ENCODE results near the gene PABPC1L.

Gene PABPC1L

DNA sequence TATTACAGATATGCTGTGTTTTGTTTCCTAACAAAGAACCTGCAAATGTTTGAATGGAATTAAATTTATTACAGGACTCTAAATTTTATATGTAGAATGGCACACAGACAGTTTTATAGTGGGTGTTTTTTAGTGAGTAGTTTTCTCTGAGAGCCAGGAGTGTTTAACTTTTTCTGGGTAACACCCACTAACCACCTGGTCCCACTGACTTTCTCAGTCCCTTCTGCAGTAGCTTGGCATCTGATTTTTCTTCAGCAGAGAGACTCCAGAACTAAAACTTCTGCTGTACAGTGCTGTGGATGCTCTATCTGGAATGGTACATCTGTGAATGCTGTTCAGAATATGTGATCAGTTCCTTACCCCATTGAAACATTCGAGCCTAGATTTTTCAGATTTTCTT, 18.0 kb upstream of the PABPC1L start:
- no peak overlapping the region for H3K27ac ChIP-seq (ENCODE audit: low read depth, low read length)
- peaks cover 81% of the 10 kb centered on the region for H4K20me1 ChIP-seq (ENCODE audit: low read depth, low read length)
- H3K4me2 ChIP-seq (ENCODE audit: low read depth, low read length, poor library complexity, severe bottlenecking) = no peak overlapping the region
- no peak overlapping the region for H3K9ac ChIP-seq (ENCODE audit: low read length)
- no peaks in the 10 kb centered on the region for H3K9me2 ChIP-seq (replicated peaks; ENCODE audit: insufficient read depth, low read length)
- peaks cover 100% of the 10 kb centered on the region for H3K79me2 ChIP-seq (ENCODE audit: insufficient read depth, low read length)
- H3K36me3 ChIP-seq (ENCODE audit: low read length) = peaks cover 25% of the 10 kb centered on the region
- peaks cover 7% of the 10 kb centered on the region; the same call in 1 of the 2 replicates for H3F3A ChIP-seq (ENCODE audit: insufficient read depth)
- H3K9me3 ChIP-seq (ENCODE audit: insufficient read depth, low read length) = no peaks in the 10 kb centered on the region
- H3K4me3 ChIP-seq (ENCODE audit: insufficient read depth, low read length, poor library complexity, severe bottlenecking) = no peak overlapping the region
- no peak for TF ChIP-seq EZH2phosphoT487 (conservative IDR thresholded peaks at IDR 0.05; ENCODE audit: low read length)
- TF ChIP-seq, protein P1, sequence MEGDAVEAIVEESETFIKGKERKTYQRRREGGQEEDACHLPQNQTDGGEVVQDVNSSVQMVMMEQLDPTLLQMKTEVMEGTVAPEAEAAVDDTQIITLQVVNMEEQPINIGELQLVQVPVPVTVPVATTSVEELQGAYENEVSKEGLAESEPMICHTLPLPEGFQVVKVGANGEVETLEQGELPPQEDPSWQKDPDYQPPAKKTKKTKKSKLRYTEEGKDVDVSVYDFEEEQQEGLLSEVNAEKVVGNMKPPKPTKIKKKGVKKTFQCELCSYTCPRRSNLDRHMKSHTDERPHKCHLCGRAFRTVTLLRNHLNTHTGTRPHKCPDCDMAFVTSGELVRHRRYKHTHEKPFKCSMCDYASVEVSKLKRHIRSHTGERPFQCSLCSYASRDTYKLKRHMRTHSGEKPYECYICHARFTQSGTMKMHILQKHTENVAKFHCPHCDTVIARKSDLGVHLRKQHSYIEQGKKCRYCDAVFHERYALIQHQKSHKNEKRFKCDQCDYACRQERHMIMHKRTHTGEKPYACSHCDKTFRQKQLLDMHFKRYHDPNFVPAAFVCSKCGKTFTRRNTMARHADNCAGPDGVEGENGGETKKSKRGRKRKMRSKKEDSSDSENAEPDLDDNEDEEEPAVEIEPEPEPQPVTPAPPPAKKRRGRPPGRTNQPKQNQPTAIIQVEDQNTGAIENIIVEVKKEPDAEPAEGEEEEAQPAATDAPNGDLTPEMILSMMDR (IDR thresholded peaks at IDR 0.05; ENCODE audit: insufficient read depth, low read length, poor library complexity, severe bottlenecking) = no peak
- no peaks in the 10 kb centered on the region for H3K27me3 ChIP-seq (ENCODE audit: low read length)
- H2AFZ ChIP-seq (ENCODE audit: low read depth, low read length, severe bottlenecking) = no peak overlapping the region

DNA sequence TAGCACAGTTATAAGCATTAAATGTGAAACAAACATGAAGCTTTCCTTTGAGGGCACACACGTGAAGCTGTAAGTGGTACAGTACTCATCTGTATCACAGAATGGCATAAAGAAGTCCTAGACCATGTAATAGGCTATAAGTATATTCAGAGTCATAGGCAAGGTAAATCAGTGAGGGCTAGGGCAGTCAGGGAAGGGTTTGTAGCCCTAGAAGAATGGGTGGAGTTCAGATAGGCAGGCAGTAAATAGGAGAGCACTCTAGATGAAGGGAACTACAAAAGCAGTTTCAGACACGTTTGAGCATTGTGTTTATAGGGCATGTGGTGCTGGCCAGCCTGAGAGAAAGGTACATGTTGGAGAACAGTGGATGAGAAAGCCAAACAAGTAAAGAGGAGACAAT, 14.9 kb upstream of the PABPC1L start:
- Histone ChIP-seq H3K4me2 (ENCODE audit: low read depth, low read length, poor library complexity, severe bottlenecking) (no peak overlapping the region), H2AFZ (ENCODE audit: low read depth, low read length, severe bottlenecking) (no peak overlapping the region), H3K4me3 (ENCODE audit: insufficient read depth, low read length, poor library complexity, severe bottlenecking) (no peak overlapping the region), H3K27ac (ENCODE audit: low read depth, low read length) (no peak overlapping the region), H3K27me3 (ENCODE audit: low read length) (no peaks in the 10 kb centered on the region), H3F3A (ENCODE audit: insufficient read depth) (peaks cover 4% of the 10 kb centered on the region; the same call in 1 of the 2 replicates), H3K9ac (ENCODE audit: low read length) (no peak overlapping the region), H3K79me2 (ENCODE audit: insufficient read depth, low read length) (peaks cover 100% of the 10 kb centered on the region), H4K20me1 (ENCODE audit: low read depth, low read length) (peaks cover 72% of the 10 kb centered on the region), H3K9me3 (ENCODE audit: insufficient read depth, low read length) (no peaks in the 10 kb centered on the region), H3K9me2 (replicated peaks; ENCODE audit: insufficient read depth, low read length) (no peaks in the 10 kb centered on the region), H3K36me3 (ENCODE audit: low read length) (peaks cover 14% of the 10 kb centered on the region; the same call in 1 of the 2 replicates)
- TF ChIP-seq, protein P1 (IDR thresholded peaks at IDR 0.05; ENCODE audit: insufficient read depth, low read length, poor library complexity, severe bottlenecking) = no peak
- no peak for TF ChIP-seq EZH2phosphoT487 (conservative IDR thresholded peaks at IDR 0.05; ENCODE audit: low read length)

DNA sequence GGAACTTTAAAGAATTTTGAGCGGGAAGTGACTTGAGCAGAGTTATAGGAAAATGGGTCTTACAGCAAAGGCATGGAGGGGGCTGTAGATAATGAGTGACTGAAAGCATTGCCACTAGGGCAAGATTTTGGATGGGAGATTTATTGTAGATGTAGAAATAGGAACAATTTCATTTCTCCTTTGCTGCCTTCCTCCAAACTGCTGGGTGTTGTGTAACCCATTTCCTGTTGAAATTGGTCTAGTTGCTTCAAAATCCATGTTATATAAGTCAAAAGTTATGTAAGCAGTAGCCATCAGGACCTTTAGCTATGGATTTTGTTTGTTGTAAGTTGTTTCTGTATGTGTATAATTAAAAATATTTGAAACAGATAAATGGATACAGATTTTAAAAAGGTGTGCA, 13.3 kb upstream of the PABPC1L start:
- peaks cover 10% of the 10 kb centered on the region; the same call in 1 of the 2 replicates for H3K36me3 ChIP-seq (ENCODE audit: low read length)
- no peak overlapping the region for H3K9ac ChIP-seq (ENCODE audit: low read length)
- no peaks in the 10 kb centered on the region for H3K27me3 ChIP-seq (ENCODE audit: low read length)
- H3K27ac ChIP-seq (ENCODE audit: low read depth, low read length) = no peak overlapping the region
- H3K9me2 ChIP-seq (replicated peaks; ENCODE audit: insufficient read depth, low read length) = no peaks in the 10 kb centered on the region
- H4K20me1 ChIP-seq (ENCODE audit: low read depth, low read length) = peaks cover 60% of the 10 kb centered on the region
- H3K79me2 ChIP-seq (ENCODE audit: insufficient read depth, low read length) = peaks cover 100% of the 10 kb centered on the region
- H3K4me2 ChIP-seq (ENCODE audit: low read depth, low read length, poor library complexity, severe bottlenecking) = no peak overlapping the region
- no peaks in the 10 kb centered on the region for H3K9me3 ChIP-seq (ENCODE audit: insufficient read depth, low read length)
- TF ChIP-seq EZH2phosphoT487 (conservative IDR thresholded peaks at IDR 0.05; ENCODE audit: low read length) = no peak
- TF ChIP-seq, protein P1 (IDR thresholded peaks at IDR 0.05; ENCODE audit: insufficient read depth, low read length, poor library complexity, severe bottlenecking) = no peak
- no peak overlapping the region for H2AFZ ChIP-seq (ENCODE audit: low read depth, low read length, severe bottlenecking)
- H3F3A ChIP-seq (ENCODE audit: insufficient read depth) = peaks cover 4% of the 10 kb centered on the region; the same call in 1 of the 2 replicates
- H3K4me3 ChIP-seq (ENCODE audit: insufficient read depth, low read length, poor library complexity, severe bottlenecking) = no peak overlapping the region
